PC-3 (cell line): ENCODE measurements around the gene CEACAM4. TPM values are rescaled to one million over a fixed set of nuclear protein-coding genes. Genes with fewer than 3 reads are reported as not detected.

Experiments
- ATAC-seq: fragments of 200-7000 bp; cut with Tn5 transposase; 2 replicates; pipeline ENCODE4 v1.9.1; 2020; ENCODE audit warnings: mild to moderate bottlenecking, moderate library complexity
- BruUV-seq: library from RNA; stranded (reverse); fragments of 400-500 nt; replicated peaks from 2 replicates; lab custom pipeline; 2021; lab: Mats Ljungman, UMichigan
- CTCF ChIA-PET: fragments of 300-600 bp; sonication (Branson Sonifier 250); formaldehyde crosslinking; loops from one replicate; lab custom pipeline; 2022; ENCODE audit warnings: antibody characterized with exemption; lab: Charles Lee
- POLR2A ChIA-PET: fragments of 300-600 bp; sonication (Branson Sonifier 250); formaldehyde crosslinking; loops from one replicate; lab custom pipeline; 2022; ENCODE audit warnings: antibody characterized with exemption; ENCODE audit not compliant: unreplicated experiment; lab: Charles Lee
- DNase-seq: peaks from one replicate; pipeline ENCODE4 v3.0.0-alpha.2; 2015
- H2AFZ ChIP-seq: fragments of 300-600 bp; sonication (generic); 2 replicates; pipeline ENCODE4 v1.6.0; 2016; ENCODE audit warnings: antibody characterized with exemption, low read length
- H3F3A ChIP-seq: fragments of 300-600 bp; sonication (generic); one replicate; pipeline ENCODE4 v1.6.0; 2017; ENCODE audit warnings: antibody characterized with exemption, low read length, control low read depth, mild to moderate bottlenecking; ENCODE audit not compliant: unreplicated experiment
- H3K27ac ChIP-seq: fragments of 300-600 bp; sonication (generic); 2 replicates; pipeline ENCODE4 v1.5.1; 2016; ENCODE audit warnings: mild to moderate bottlenecking, low read length
- H3K27me3 ChIP-seq: fragments of 300-600 bp; sonication (generic); 2 replicates; pipeline ENCODE4 v1.6.1; 2016; ENCODE audit warnings: low read length, mixed read lengths
- H3K36me3 ChIP-seq: fragments of 300-600 bp; sonication (generic); 2 replicates; pipeline ENCODE4 v1.6.1; 2016; ENCODE audit warnings: low read depth, mixed run types, low read length, mixed read lengths
- H3K4me1 ChIP-seq: fragments of 300-600 bp; sonication (generic); 2 replicates; pipeline ENCODE4 v1.5.1; 2016; ENCODE audit warnings: low read length; ENCODE audit not compliant: insufficient read depth
- H3K4me2 ChIP-seq: fragments of 300-600 bp; sonication (generic); 2 replicates; pipeline ENCODE4 v1.6.0; 2016; ENCODE audit warnings: low read length
- H3K4me3 ChIP-seq: fragments of 300-600 bp; sonication (generic); 2 replicates; pipeline ENCODE4 v1.5.1; 2016; ENCODE audit warnings: mild to moderate bottlenecking, low read length, mixed read lengths
- H3K79me2 ChIP-seq: fragments of 300-600 bp; sonication (generic); 2 replicates; pipeline ENCODE4 v1.6.1; 2017; ENCODE audit warnings: low read length, mixed read lengths
- H3K9ac ChIP-seq: fragments of 300-600 bp; sonication (generic); 2 replicates; pipeline ENCODE4 v1.6.0; 2016; ENCODE audit warnings: mild to moderate bottlenecking, low read length
- H3K9me2 ChIP-seq: fragments of 300-600 bp; sonication (generic); replicated peaks from 2 replicates; pipeline ENCODE4 v1.6.1; 2016; ENCODE audit warnings: mixed run types, low read length, mixed read lengths
- H3K9me3 ChIP-seq: fragments of 300-600 bp; sonication (generic); 2 replicates; pipeline ENCODE4 v1.6.1; 2016; ENCODE audit warnings: low read length, mixed read lengths
- H4K20me1 ChIP-seq: fragments of 300-600 bp; sonication (generic); 2 replicates; pipeline ENCODE4 v1.6.1; 2016; ENCODE audit warnings: low read length, mixed read lengths
- CTCF ChIP-seq: fragments of 300-600 bp; sonication (generic); conservative IDR thresholded peaks from 2 replicates; pipeline ENCODE4 v1.5.1; 2017; ENCODE audit warnings: antibody characterized with exemption, low read depth, mild to moderate bottlenecking, low read length
- EZH2 ChIP-seq: fragments of 300-600 bp; sonication (generic); IDR thresholded peaks from one replicate; pipeline ENCODE4 v1.6.1; 2017; ENCODE audit warnings: antibody characterized with exemption, mild to moderate bottlenecking, low read length; ENCODE audit not compliant: unreplicated experiment
- EZH2phosphoT487 ChIP-seq: fragments of 300-600 bp; sonication (generic); IDR thresholded peaks from 2 replicates; pipeline ENCODE4 v1.6.1; 2018; ENCODE audit warnings: mild to moderate bottlenecking, antibody characterized with exemption, low read length, borderline replicate concordance
- intact Hi-C: fragments of 100-400 bp; cut with micrococcal nuclease; formaldehyde crosslinking; loops from 2 replicates; pipeline ENCODE4 v1.9.0; 2023
- total RNA-seq: library from RNA; depleted of rRNA; stranded (reverse); fragments of >200 nt; gene quantifications from 2 replicates; pipeline ENCODE4 v1.2.3, GENCODE V29; 2014

CEACAM4 gene
- total RNA-seq, 1 experiment from 2014 or later = not detected

GRCh38 chr19:41595890-41596280, 31.0 kb downstream of the CEACAM4 start:
- no TSS peak for BruUV-seq
- DNase-seq (no peak), ATAC-seq (no peak)
- no peaks in the 10 kb centered on the region for H3K9me3 ChIP-seq
- no peaks in the 10 kb centered on the region for H3K79me2 ChIP-seq
- TF ChIP-seq EZH2phosphoT487 (no peak), EZH2 (no peak), CTCF (no peak)
- ChIA-PET CTCF (no interaction called here), POLR2A (no interaction called here)
- H3K9me2 ChIP-seq = no peaks in the 10 kb centered on the region
- no peaks in the 10 kb centered on the region for H3K27me3 ChIP-seq
- no peak overlapping the region for H3K9ac ChIP-seq
- H3K4me1 ChIP-seq = no peaks in the 10 kb centered on the region
- H3K4me3 ChIP-seq = no peak overlapping the region
- no peaks in the 10 kb centered on the region for H3K36me3 ChIP-seq
- H3F3A ChIP-seq = no peaks in the 10 kb centered on the region
- intact Hi-C loops = no loop called here
- H2AFZ ChIP-seq = no peak overlapping the region
- no peak overlapping the region for H3K4me2 ChIP-seq
- H3K27ac ChIP-seq = no peak overlapping the region
- H4K20me1 ChIP-seq = no peaks in the 10 kb centered on the region

- ChIA-PET CTCF (no interaction called here), POLR2A (no interaction called here)
- Histone ChIP-seq H3K9me3 (no peaks in the 10 kb centered on the region), H4K20me1 (no peaks in the 10 kb centered on the region), H3K4me2 (no peak overlapping the region), H3K27me3 (no peaks in the 10 kb centered on the region), H3K36me3 (no peaks in the 10 kb centered on the region), H3K9ac (no peak overlapping the region), H3K4me3 (no peak overlapping the region), H3K79me2 (no peaks in the 10 kb centered on the region), H3K27ac (no peak overlapping the region), H3F3A (no peaks in the 10 kb centered on the region), H3K9me2 (no peaks in the 10 kb centered on the region), H3K4me1 (no peaks in the 10 kb centered on the region), H2AFZ (no peak overlapping the region)
- DNase-seq = peak; percentile 81
- intact Hi-C loops = no loop called here
- BruUV-seq = no TSS peak
- TF ChIP-seq CTCF (peak; percentile 73), EZH2phosphoT487 (no peak), EZH2 (no peak)
- peak; percentile 61 for ATAC-seq
Observed at GRCh38 chr19:41595258-41595889, 31.5 kb downstream of the CEACAM4 start.

- Histone ChIP-seq H3K4me2 (no peak overlapping the region), H3K9me3 (no peaks in the 10 kb centered on the region), H2AFZ (no peak overlapping the region), H3F3A (no peaks in the 10 kb centered on the region), H3K27ac (no peak overlapping the region), H3K4me1 (no peaks in the 10 kb centered on the region), H3K4me3 (no peak overlapping the region), H3K36me3 (no peaks in the 10 kb centered on the region), H3K27me3 (no peaks in the 10 kb centered on the region), H4K20me1 (no peaks in the 10 kb centered on the region), H3K9ac (no peak overlapping the region), H3K79me2 (no peaks in the 10 kb centered on the region), H3K9me2 (no peaks in the 10 kb centered on the region)
- BruUV-seq = no TSS peak
- POLR2A ChIA-PET = no interaction called here
- no peak for DNase-seq
- intact Hi-C loops = no loop called here
- CTCF ChIA-PET = no interaction called here
- ATAC-seq = no peak
- TF ChIP-seq EZH2 = no peak
- TF ChIP-seq EZH2phosphoT487 = no peak
- no peak for TF ChIP-seq CTCF
Observed at GRCh38 chr19:41591951-41592562, 34.8 kb downstream of the CEACAM4 start.
